KOPT-K1 (cell line): ENCODE results near the gene GNAT2.

ENCODE experiments used
- H3K27ac ChIP-seq: fragments of 200-600 bp; sonication (generic); 2 replicates; pipeline ENCODE4 v1.5.1; 2016; ENCODE audit warnings: antibody characterized with exemption, mild to moderate bottlenecking, low read depth, low read length; ENCODE audit not compliant: poor library complexity, severe bottlenecking
- H3K36me3 ChIP-seq: fragments of 200-600 bp; sonication (generic); 2 replicates; pipeline ENCODE4 v1.5.1; 2017; ENCODE audit warnings: antibody characterized with exemption, mild to moderate bottlenecking, low read length, moderate library complexity; ENCODE audit not compliant: insufficient read depth
- H3K9me3 ChIP-seq: fragments of 200-600 bp; sonication (generic); 2 replicates; pipeline ENCODE4 v1.5.1; 2017; ENCODE audit warnings: antibody characterized with exemption, low read length, mild to moderate bottlenecking; ENCODE audit not compliant: insufficient read depth, poor library complexity, severe bottlenecking

The GNAT2 gene

GRCh38 chr1:109625176-109625575 lies 5.8 kb upstream of the GNAT2 start:
- peak overlapping the region; percentile 93 for H3K27ac ChIP-seq
- peaks cover 50% of the 10 kb centered on the region for H3K36me3 ChIP-seq

GRCh38 chr1:109624201-109625010 lies 5.0 kb upstream of the GNAT2 start:
- no peaks in the 10 kb centered on the region for H3K9me3 ChIP-seq
- H3K36me3 ChIP-seq: peaks cover 42% of the 10 kb centered on the region
- peak overlapping the region; percentile 93 for H3K27ac ChIP-seq

More at GRCh38 chr1:109625176-109625575, 5.8 kb upstream of the GNAT2 start:
- no peaks in the 10 kb centered on the region for H3K9me3 ChIP-seq

GRCh38 chr1:109623601-109624161 lies 4.3 kb upstream of the GNAT2 start:
- H3K36me3 ChIP-seq: peaks cover 35% of the 10 kb centered on the region
- H3K9me3 ChIP-seq: no peaks in the 10 kb centered on the region
- peak overlapping the region; percentile 93 for H3K27ac ChIP-seq

- Histone ChIP-seq H3K9me3 (no peaks in the 10 kb centered on the region), H3K36me3 (peaks cover 27% of the 10 kb centered on the region), H3K27ac (peak overlapping the region; percentile 93)
Measured at GRCh38 chr1:109622895-109623294, 3.5 kb upstream of the GNAT2 start.

- Histone ChIP-seq H3K9me3 (no peaks in the 10 kb centered on the region), H3K27ac (peak overlapping the region; percentile 93), H3K36me3 (peaks cover 21% of the 10 kb centered on the region)
Measured at GRCh38 chr1:109622137-109622892, 2.9 kb upstream of the GNAT2 start.

- H3K27ac ChIP-seq: peak overlapping the region; percentile 93
- H3K9me3 ChIP-seq: no peaks in the 10 kb centered on the region
- peaks cover 13% of the 10 kb centered on the region; the same call in 1 of the 2 replicates for H3K36me3 ChIP-seq
Measured at GRCh38 chr1:109621379-109622136, 2.1 kb upstream of the GNAT2 start.

- no peaks in the 10 kb centered on the region for H3K9me3 ChIP-seq
- peak overlapping the region; percentile 93 for H3K27ac ChIP-seq
- peaks cover 7% of the 10 kb centered on the region; the same call in 1 of the 2 replicates for H3K36me3 ChIP-seq
Measured at GRCh38 chr1:109620841-109621286, 1.4 kb upstream of the GNAT2 start.

GRCh38 chr1:109620401-109620791 lies 980 bp upstream of the GNAT2 start:
- H3K36me3 ChIP-seq: peaks cover 2% of the 10 kb centered on the region; the same call in 1 of the 2 replicates
- no peaks in the 10 kb centered on the region for H3K9me3 ChIP-seq
- peak overlapping the region; percentile 93 for H3K27ac ChIP-seq

- H3K36me3 ChIP-seq: no peaks in the 10 kb centered on the region
- peak overlapping the region; percentile 93 for H3K27ac ChIP-seq
- no peaks in the 10 kb centered on the region for H3K9me3 ChIP-seq
Measured at GRCh38 chr1:109618661-109619575, 498 bp downstream of the GNAT2 start.

- no peaks in the 10 kb centered on the region for H3K36me3 ChIP-seq
- H3K9me3 ChIP-seq: no peaks in the 10 kb centered on the region
- no peak overlapping the region for H3K27ac ChIP-seq
Measured at GRCh38 chr1:109617291-109617801, 2.1 kb downstream of the GNAT2 start.

GRCh38 chr1:109616391-109616790 lies 3.0 kb downstream of the GNAT2 start:
- no peaks in the 10 kb centered on the region for H3K9me3 ChIP-seq
- no peak overlapping the region for H3K27ac ChIP-seq
- no peaks in the 10 kb centered on the region for H3K36me3 ChIP-seq

- H3K36me3 ChIP-seq: no peaks in the 10 kb centered on the region
- no peak overlapping the region for H3K27ac ChIP-seq
Measured at GRCh38 chr1:109615879-109616278, 3.5 kb downstream of the GNAT2 start.

GRCh38 chr1:109613361-109614147 lies 5.9 kb downstream of the GNAT2 start:
- no peaks in the 10 kb centered on the region for H3K9me3 ChIP-seq
- no peak overlapping the region for H3K27ac ChIP-seq
- H3K36me3 ChIP-seq: no peaks in the 10 kb centered on the region

More at GRCh38 chr1:109615879-109616278, 3.5 kb downstream of the GNAT2 start:
- no peaks in the 10 kb centered on the region for H3K9me3 ChIP-seq
